ENCODE measurements around the gene ATP6V0A1.

GRCh38 chr17:42488032-42488431 is 29.4 kb downstream of the ATP6V0A1 start:
- no peak for TF ChIP-seq ATF3 (IDR thresholded peaks at IDR 0.05)
- no peak for TF ChIP-seq CTCF (IDR thresholded peaks at IDR 0.05; ENCODE audit: low read depth, low read length, missing input control)
- no peak for TF ChIP-seq TAF1 (conservative IDR thresholded peaks at IDR 0.05)
- TF ChIP-seq MAX (IDR thresholded peaks at IDR 0.05), result no peak
- no peak for TF ChIP-seq JUND (IDR thresholded peaks at IDR 0.05)
- TF ChIP-seq SP1 (IDR thresholded peaks at IDR 0.05), result no peak
